ENCODE measurements around the gene RNF135.
"Not testable (repeated sequence)": the region's sequence is repeated elsewhere in the genome, so short reads cannot be mapped to it uniquely, and the experiment has no call there.

GRCh38 chr17:31046856-31047425, 76.1 kb downstream of the RNF135 start:
- not testable (repeated sequence) for TF ChIP-seq CTCF (IDR thresholded peaks at IDR 0.05; ENCODE audit: low read length); EZH2 (optimal IDR thresholded peaks at IDR 0.05; ENCODE audit: low read depth, low read length); EZH2phosphoT487 (IDR thresholded peaks at IDR 0.05; ENCODE audit: low read length)
